Mucosa of rectum (tissue), 2 donors: Measurements from ENCODE around the gene HTR7.
"Not testable (repeated sequence)": the region's sequence is repeated elsewhere in the genome, so short reads cannot be mapped to it uniquely, and the experiment has no call there.

ENCODE experiments used
- H3K27ac ChIP-seq, 2 donors: one replicate each; pipeline ENCODE4 v1.7.0; 2013; ENCODE audit warnings: inconsistent platforms in 2 of 2, low read depth in 2 of 2, low read length in 2 of 2
- H3K27me3 ChIP-seq, 2 donors: one replicate each; pipeline ENCODE4 v1.7.0; 2013; ENCODE audit warnings: low read length in 2 of 2; ENCODE audit not compliant: control insufficient read depth in 2 of 2, insufficient read depth in 2 of 2
- H3K36me3 ChIP-seq, 2 donors: one replicate each; pipeline ENCODE4 v1.7.0; 2013; ENCODE audit warnings: low read length in 2 of 2; ENCODE audit not compliant: control insufficient read depth in 2 of 2, insufficient read depth in 2 of 2
- H3K4me1 ChIP-seq, 2 donors: one replicate each; pipeline ENCODE4 v1.7.0; 2013; ENCODE audit warnings: low read length in 2 of 2, mild to moderate bottlenecking in 1 of 2; ENCODE audit not compliant: control insufficient read depth in 2 of 2, insufficient read depth in 2 of 2
- H3K4me3 ChIP-seq, 2 donors: one replicate each; pipeline ENCODE4 v1.7.0; 2013; ENCODE audit warnings: low read length in 2 of 2
- H3K9ac ChIP-seq, 2 donors: one replicate each; pipeline ENCODE4 v1.7.0; 2013; ENCODE audit warnings: low read length in 2 of 2, low read depth in 1 of 2, mild to moderate bottlenecking in 1 of 2
- H3K9me3 ChIP-seq, 2 donors: one replicate each; pipeline ENCODE4 v1.7.0; 2013; ENCODE audit warnings: low read length in 2 of 2; ENCODE audit not compliant: control insufficient read depth in 2 of 2
- donor health status: healthy.
- donor health status: Normal muscosa, but diverticular disease.

The HTR7 gene

GRCh38 chr10:90884431-90884830, 26.6 kb upstream of the HTR7 start:
- no peaks in the 10 kb centered on the region for H3K27me3 ChIP-seq
- H3K9ac ChIP-seq: no peak overlapping the region
- H3K9me3 ChIP-seq: no peaks in the 10 kb centered on the region
- peaks cover 0 to 4% of the 10 kb centered on the region in 2 donors for H3K4me1 ChIP-seq
- no peak overlapping the region for H3K4me3 ChIP-seq
- peaks cover 19 to 30% of the 10 kb centered on the region in 2 donors for H3K36me3 ChIP-seq
- no peak overlapping the region for H3K27ac ChIP-seq

- H3K27me3 ChIP-seq, H3K9me3 ChIP-seq, H3K4me3 ChIP-seq, H3K4me1 ChIP-seq, H3K27ac ChIP-seq, H3K9ac ChIP-seq: not testable (repeated sequence)
- peaks cover 25 to 33% of the 10 kb centered on the region in 2 donors for H3K36me3 ChIP-seq
Measured at GRCh38 chr10:90880059-90880719, 22.4 kb upstream of the HTR7 start.

- no peak overlapping the region for H3K27ac ChIP-seq
- H3K27me3 ChIP-seq: no peaks in the 10 kb centered on the region
- no peaks in the 10 kb centered on the region for H3K9me3 ChIP-seq
- H3K9ac ChIP-seq: no peak overlapping the region
- H3K36me3 ChIP-seq: peaks cover 25 to 33% of the 10 kb centered on the region in 2 donors
- no peak overlapping the region for H3K4me3 ChIP-seq
- H3K4me1 ChIP-seq: no peaks in the 10 kb centered on the region
Measured at GRCh38 chr10:90879062-90879461, 21.2 kb upstream of the HTR7 start.

GRCh38 chr10:90872648-90873020, 14.8 kb upstream of the HTR7 start:
- Histone ChIP-seq H3K36me3 (peaks cover 16 to 18% of the 10 kb centered on the region in 2 donors), H3K9me3 (peaks cover 2 to 4% of the 10 kb centered on the region in 2 donors), H3K4me3 (peak overlapping the region; percentile 72 to 90), H3K4me1 (peaks cover 4 to 7% of the 10 kb centered on the region in 2 donors), H3K9ac (peak overlapping the region; percentile 66 to 93), H3K27ac (no peak overlapping the region), H3K27me3 (peaks cover 2 to 3% of the 10 kb centered on the region in 2 donors)

- Histone ChIP-seq H3K4me3 (peak within 1 kb of the TSS; percentile 72 to 90), H3K36me3 (peaks cover 11 to 12% of the 10 kb centered on the region in 2 donors), H3K27ac (peak within 1 kb of the TSS in 1 of 2 donors; percentile 59), H3K27me3 (peaks cover 2 to 3% of the 10 kb centered on the region in 2 donors), H3K9ac (peak within 1 kb of the TSS; percentile 66 to 93), H3K9me3 (peaks cover 2 to 4% of the 10 kb centered on the region in 2 donors), H3K4me1 (peaks cover 4 to 7% of the 10 kb centered on the region in 2 donors)
Measured at GRCh38 chr10:90871766-90872647, 14.2 kb upstream of the HTR7 start, which contains the start of gene RPP30. TSS of gene RPP30 (plus strand) at chr10:90871974. CDS start at chr10:90871987, 13 bp downstream.

- Histone ChIP-seq H3K27me3 (peaks cover 2 to 3% of the 10 kb centered on the region in 2 donors), H3K4me3 (peak overlapping the region; percentile 72 to 90), H3K36me3 (peaks cover 4 to 6% of the 10 kb centered on the region in 2 donors), H3K9me3 (peaks cover 2 to 4% of the 10 kb centered on the region in 2 donors), H3K27ac (no peak overlapping the region), H3K4me1 (peaks cover 4 to 7% of the 10 kb centered on the region in 2 donors), H3K9ac (peak overlapping the region; percentile 66 to 93)
Measured at GRCh38 chr10:90871279-90871765, 13.5 kb upstream of the HTR7 start.

GRCh38 chr10:90866050-90866598, 8.3 kb upstream of the HTR7 start:
- peaks cover 5 to 9% of the 10 kb centered on the region in 2 donors for H3K27me3 ChIP-seq

GRCh38 chr10:90865401-90865800, 7.6 kb upstream of the HTR7 start:
- no peak overlapping the region for H3K27ac ChIP-seq
- H3K4me1 ChIP-seq: no peaks in the 10 kb centered on the region
- H3K9ac ChIP-seq: no peak overlapping the region
- peaks cover 5 to 9% of the 10 kb centered on the region in 2 donors for H3K27me3 ChIP-seq
- peaks cover 2 to 4% of the 10 kb centered on the region in 2 donors for H3K9me3 ChIP-seq
- no peaks in the 10 kb centered on the region for H3K36me3 ChIP-seq
- no peak overlapping the region for H3K4me3 ChIP-seq

More at GRCh38 chr10:90866050-90866598, 8.3 kb upstream of the HTR7 start:
- no peak overlapping the region for H3K27ac ChIP-seq
- H3K9me3 ChIP-seq: peaks cover 2 to 4% of the 10 kb centered on the region in 2 donors
- H3K4me1 ChIP-seq: no peaks in the 10 kb centered on the region
- no peak overlapping the region for H3K9ac ChIP-seq
- no peak overlapping the region for H3K4me3 ChIP-seq
- H3K36me3 ChIP-seq: no peaks in the 10 kb centered on the region

- no peaks in the 10 kb centered on the region for H3K9me3 ChIP-seq
- peaks cover 11 to 13% of the 10 kb centered on the region in 2 donors for H3K27me3 ChIP-seq
- no peak overlapping the region for H3K9ac ChIP-seq
- H3K36me3 ChIP-seq: no peaks in the 10 kb centered on the region
- no peaks in the 10 kb centered on the region for H3K4me1 ChIP-seq
- H3K4me3 ChIP-seq: no peak overlapping the region
- no peak overlapping the region for H3K27ac ChIP-seq
Measured at GRCh38 chr10:90862908-90863514, 5.2 kb upstream of the HTR7 start.
